GM21528 (cell line): ENCODE measurements around the gene LIN9.
"Not testable (repeated sequence)": the region's sequence is repeated elsewhere in the genome, so short reads cannot be mapped to it uniquely, and the experiment has no call there.

ENCODE experiments used
- ATAC-seq: cut with Tn5 transposase; IDR thresholded peaks from one replicate; pipeline ENCODE4 v1.9.1; 2021; ENCODE audit warnings: mild to moderate bottlenecking, moderate library complexity; ENCODE audit not compliant: unreplicated experiment, low FRiP score

The LIN9 gene

DNA sequence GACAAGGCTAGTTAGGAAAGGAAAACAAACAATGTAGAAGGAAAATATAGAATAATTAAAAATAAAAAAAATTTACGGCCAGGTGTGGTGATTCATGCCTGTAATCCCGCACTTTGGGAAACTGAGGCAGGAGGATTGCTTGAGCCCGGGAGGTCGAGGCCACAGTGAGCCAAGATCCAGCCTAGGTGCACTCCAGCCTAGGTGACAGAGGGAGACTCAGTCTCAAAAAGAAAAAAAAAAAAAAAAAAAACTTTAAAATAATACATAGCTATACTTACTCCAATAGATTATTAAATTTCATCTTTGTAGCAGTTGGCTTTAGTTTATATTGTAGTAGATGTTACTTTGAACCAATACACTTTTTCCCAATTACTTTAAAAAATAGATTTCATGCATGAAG, 32.0 kb downstream of the LIN9 start:
- no peak for ATAC-seq

GRCh38 chr1:226276077-226276682, 32.8 kb downstream of the LIN9 start:
- ATAC-seq = no peak

- ATAC-seq = no peak
Observed at GRCh38 chr1:226274138-226274537, 34.8 kb downstream of the LIN9 start.

GRCh38 chr1:226272233-226272902, 36.6 kb downstream of the LIN9 start:
- ATAC-seq = not testable (repeated sequence)

DNA sequence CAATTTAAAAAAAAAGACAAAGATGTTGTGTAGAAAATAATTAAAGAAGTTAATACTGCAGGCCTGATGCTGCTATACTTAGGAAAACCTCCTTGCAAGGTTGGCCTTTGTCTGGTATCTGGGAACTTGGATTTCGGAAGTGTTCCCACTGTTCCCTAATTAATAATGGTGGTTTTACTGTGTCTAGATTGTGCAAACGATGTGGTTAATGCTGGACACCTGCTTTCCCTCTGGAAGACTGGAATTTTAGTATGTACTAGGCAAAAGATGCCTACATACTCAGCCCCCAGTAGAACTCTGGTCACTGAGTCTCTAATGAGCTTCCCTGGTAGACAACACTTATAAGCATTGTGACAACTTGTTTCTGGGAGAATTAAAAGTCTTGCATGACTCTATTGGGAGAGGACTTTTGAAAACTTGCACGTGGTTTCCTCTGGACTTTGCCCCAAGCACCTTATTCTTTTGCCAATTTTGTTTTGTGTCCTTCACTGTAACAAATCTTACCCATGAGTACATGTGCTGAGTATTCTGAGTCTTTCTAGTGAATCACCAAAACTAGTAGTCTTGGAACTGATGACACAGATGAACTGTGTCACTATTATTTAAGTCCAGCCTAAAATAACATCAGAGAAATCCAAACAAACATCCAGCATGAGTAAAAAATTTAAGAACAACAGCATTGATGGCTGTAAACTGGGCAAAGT, 40.4 kb downstream of the LIN9 start:
- ATAC-seq = no peak

GRCh38 chr1:226261818-226262217, 47.1 kb downstream of the LIN9 start:
- ATAC-seq = no peak

GRCh38 chr1:226255380-226255779, 53.6 kb downstream of the LIN9 start:
- no peak for ATAC-seq

- no peak for ATAC-seq
Observed at GRCh38 chr1:226253933-226254332, 55.0 kb downstream of the LIN9 start.

DNA sequence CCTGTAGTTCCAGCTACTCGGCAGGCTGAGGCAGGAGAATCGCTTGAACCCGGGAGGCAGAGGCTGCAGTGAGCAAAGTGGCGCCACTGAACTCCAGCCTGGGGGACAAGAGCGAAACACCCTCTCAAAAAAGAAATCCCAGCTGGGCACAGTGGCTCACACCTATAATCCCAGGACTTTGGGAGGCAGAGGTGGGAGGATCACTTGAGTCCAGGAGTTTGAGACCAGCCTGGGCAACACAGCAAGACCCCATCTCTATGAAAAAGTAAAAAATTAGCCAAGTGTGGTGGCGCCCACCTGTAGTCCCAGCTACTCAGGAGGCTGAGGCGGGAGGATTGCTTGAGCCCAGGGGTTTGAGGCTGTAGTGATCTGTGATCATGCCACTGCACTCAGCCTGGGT, 56.1 kb downstream of the LIN9 start:
- not testable (repeated sequence) for ATAC-seq

- ATAC-seq = no peak
Observed at GRCh38 chr1:226250511-226250910, 58.5 kb downstream of the LIN9 start.

- no peak for ATAC-seq
Observed at GRCh38 chr1:226248796-226249195, 60.2 kb downstream of the LIN9 start.

DNA sequence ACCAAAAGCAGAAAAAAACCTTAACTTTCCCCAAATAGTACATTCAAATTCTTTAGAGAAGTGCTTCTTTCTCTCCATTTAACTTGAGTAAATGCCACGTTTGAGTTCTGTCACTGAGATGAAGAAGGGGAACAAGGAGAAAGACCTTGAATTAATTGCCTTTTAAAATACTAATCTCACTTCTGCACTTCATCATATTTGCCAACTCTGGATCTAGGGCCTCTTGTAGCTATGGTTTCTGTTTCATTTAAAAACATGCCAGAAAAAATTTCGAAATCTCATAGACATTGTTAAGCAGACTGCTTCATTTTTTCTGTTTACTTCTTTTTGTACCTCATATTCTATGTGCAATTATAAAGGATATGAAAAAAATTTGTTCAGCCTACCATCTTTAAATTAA, 60.9 kb downstream of the LIN9 start:
- no peak for ATAC-seq

DNA sequence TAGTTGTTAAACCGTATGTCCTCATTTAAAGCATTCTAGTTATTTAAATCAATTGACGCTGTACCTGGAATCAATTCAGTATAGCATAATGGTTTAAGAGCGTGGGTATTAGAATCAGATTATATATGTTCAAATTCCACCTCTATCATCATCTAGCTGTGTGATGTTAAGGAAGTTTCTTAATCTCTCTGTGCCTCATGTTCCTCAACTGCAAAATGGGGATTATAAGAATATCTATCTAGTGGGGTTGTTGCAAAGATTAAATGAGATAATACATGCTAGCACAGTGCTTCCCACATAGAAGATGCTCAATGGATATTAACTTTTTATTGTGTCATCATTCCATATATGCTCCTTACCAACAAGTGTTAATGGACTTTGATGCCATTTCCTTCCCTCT, 69.5 kb downstream of the LIN9 start:
- no peak for ATAC-seq

DNA sequence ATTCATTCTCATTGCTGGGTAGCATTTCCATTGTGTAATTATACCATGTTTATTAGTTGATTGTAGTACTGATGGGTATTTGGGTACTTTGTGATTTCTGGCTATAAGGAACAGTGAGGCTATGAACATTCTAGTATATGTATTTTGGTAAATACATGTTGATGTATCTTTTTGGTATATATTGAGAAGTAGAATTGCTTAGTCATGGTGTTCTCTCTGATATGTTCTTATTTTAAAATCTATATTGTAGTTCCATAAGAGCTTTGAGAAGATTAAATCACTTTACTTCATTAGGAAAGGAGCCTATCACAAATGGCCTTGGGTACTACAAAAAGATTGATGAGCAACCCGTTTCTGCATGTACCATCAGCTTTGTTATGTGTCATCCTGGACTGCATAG, 72.1 kb downstream of the LIN9 start:
- no peak for ATAC-seq

GRCh38 chr1:226233806-226234205, 75.2 kb downstream of the LIN9 start:
- ATAC-seq = no peak

DNA sequence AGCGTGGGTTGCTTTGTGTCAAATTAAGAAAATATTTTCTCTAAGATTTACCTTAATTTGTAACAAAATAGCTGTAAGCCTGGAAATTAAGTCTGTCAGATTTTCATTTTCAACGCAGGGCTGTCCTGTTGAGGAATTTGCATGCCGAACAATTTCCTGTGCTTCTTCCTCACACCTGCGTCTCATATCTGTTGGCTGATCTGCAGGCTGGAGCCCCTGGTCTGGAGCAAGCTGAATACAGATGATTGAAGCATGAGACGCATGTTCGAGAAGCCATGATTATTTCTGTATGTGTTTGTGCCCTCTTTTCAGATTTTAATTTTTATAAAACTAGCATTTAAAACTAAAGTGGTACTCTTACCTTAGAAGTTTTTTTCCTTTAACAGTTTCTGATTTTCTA, 75.7 kb downstream of the LIN9 start:
- ATAC-seq = peak; percentile 72

- ATAC-seq = no peak
Observed at GRCh38 chr1:226226601-226227000, 82.4 kb downstream of the LIN9 start.

DNA sequence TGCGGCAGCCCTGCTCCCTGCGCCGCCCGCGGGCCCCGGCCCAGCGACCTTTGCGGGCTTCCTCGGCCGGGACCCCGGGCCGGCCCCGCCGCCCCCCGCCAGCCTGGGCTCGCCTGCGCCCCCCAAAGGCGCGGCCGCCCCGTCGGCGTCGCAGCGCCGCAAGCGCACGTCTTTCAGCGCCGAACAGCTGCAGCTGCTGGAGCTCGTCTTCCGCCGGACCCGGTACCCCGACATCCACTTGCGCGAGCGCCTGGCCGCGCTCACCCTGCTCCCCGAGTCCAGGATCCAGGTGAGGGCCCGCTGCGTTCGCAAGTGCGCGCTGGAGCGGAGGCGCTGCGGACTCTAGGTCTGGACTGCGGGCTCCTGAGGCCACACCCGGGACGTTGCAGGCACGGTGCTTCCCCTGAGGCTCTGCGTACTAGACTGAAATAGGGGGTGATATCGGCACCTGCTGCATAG, 85.1 kb downstream of the LIN9 start:
- peak; percentile 61 for ATAC-seq

DNA sequence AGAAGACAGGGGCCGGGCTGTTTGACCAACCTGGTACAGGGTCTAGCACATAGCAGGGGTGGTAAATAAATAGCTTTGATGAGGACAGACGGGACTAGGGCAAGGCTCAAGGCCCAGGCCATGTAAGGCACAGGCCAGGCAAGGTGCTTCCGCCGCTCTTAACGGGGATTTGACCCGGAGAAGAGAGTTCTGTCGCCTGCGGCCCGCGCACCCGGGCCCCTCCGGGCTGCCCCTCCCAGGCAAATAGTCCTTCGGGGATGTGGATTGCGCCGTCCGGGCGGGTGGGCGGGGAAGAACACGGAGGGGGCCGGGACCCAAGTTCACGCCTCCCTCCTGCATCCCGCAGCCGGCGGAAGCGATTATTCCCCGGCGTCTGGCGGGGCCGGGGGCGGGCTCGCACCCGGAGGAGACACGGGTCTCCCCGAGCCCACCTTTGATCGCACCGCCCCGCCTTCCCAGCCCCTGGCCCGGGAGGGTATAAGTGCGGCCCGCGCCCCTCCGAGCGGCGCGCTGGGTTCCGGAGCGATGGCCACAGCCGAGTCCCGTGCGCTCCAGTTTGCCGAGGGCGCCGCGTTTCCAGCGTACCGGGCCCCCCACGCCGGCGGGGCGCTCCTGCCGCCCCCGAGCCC, 85.7 kb downstream of the LIN9 start, which contains the start of gene MIXL1:
Gene MIXL1 (plus strand): TSS at position 508 of the 629 bp plus-strand sequence. CDS start 18 bp downstream, at position 526.
- peak; percentile 39 for ATAC-seq

- no peak for ATAC-seq
Observed at GRCh38 chr1:226222686-226223085, 86.3 kb downstream of the LIN9 start.
